Endothelial cell of umbilical vein (primary cell): ENCODE measurements around the gene BASP1. TPM values are rescaled to one million over a fixed set of nuclear protein-coding genes. Genes with fewer than 3 reads are reported as not detected.

Experiments
- BruUV-seq: library from RNA; stranded (reverse); fragments of 400-500 nt; replicated peaks from 2 replicates; lab custom pipeline; 2021; lab: Mats Ljungman, UMichigan
- CTCF ChIA-PET: fragments of 300-600, 350-600 bp; sonication (Branson Sonifier 250); formaldehyde crosslinking; loops from one replicate; lab custom pipeline; 2021; ENCODE audit warnings: antibody characterized with exemption, inconsistent platforms; lab: Charles Lee
- POLR2A ChIA-PET: fragments of 300-600, 350-600 bp; sonication (Branson Sonifier 250); formaldehyde crosslinking; loops from one replicate; lab custom pipeline; 2021; ENCODE audit warnings: antibody characterized with exemption, inconsistent platforms; lab: Charles Lee
- DNase-seq: peaks from one replicate; pipeline ENCODE4 v3.0.0-alpha.2; 2011; ENCODE audit warnings: low read depth, low spot score
- FAIRE-seq: peaks from 2 replicates; lab custom pipeline; 2011; peaks lifted over from hg19 to GRCh38; lab: Jason Lieb, UNC
- H2AFZ ChIP-seq: 2 replicates; pipeline ENCODE4 v1.6.0; 2012; ENCODE audit warnings: low read depth, low read length, control low read depth, inconsistent platforms
- H3K27ac ChIP-seq: 2 replicates; pipeline ENCODE4 v1.5.1; 2011; ENCODE audit warnings: low read depth, mild to moderate bottlenecking, control low read depth, low read length, moderate library complexity; ENCODE audit not compliant: insufficient read depth
- H3K27me3 ChIP-seq, 2 experiments: 2 replicates each; pipeline versions ENCODE4 v1.6.0 to v1.6.1; 2011; ENCODE audit warnings: low read length in 2 of 2, mixed read lengths in 1 of 2; ENCODE audit not compliant: control insufficient read depth in 2 of 2, insufficient read depth in 2 of 2
- H3K36me3 ChIP-seq, 2 experiments: 2 replicates in 1 of 2; 3 replicates in 1 of 2; pipeline ENCODE4 v1.5.1; 2011; ENCODE audit warnings: low read length in 2 of 2, mild to moderate bottlenecking in 1 of 2, moderate library complexity in 1 of 2; ENCODE audit not compliant: control insufficient read depth in 2 of 2, insufficient read depth in 2 of 2; ENCODE audit errors: extremely low read depth in 1 of 2
- H3K4me1 ChIP-seq: 3 replicates; pipeline ENCODE4 v1.5.1; 2011; ENCODE audit warnings: mild to moderate bottlenecking, low read length; ENCODE audit not compliant: control insufficient read depth, insufficient read depth; ENCODE audit errors: extremely low read depth
- H3K4me2 ChIP-seq: 2 replicates; pipeline ENCODE4 v1.6.1; 2011; ENCODE audit warnings: low read length, control low read depth, mixed read lengths; ENCODE audit not compliant: insufficient read depth
- H3K4me3 ChIP-seq, 3 experiments: fragments of 200-600 bp in 1 of 3; sonication (generic), shearing (Covaris generic) in 1 of 3; replicated peaks in 1 of 3; 2 replicates each; pipeline ENCODE4 v1.5.1; 2011 to 2016; ENCODE audit warnings: control low read depth in 3 of 3, low read length in 3 of 3, mild to moderate bottlenecking in 2 of 3, inconsistent platforms in 1 of 3, low read depth in 1 of 3, moderate library complexity in 1 of 3; ENCODE audit not compliant: insufficient read depth in 1 of 3
- H3K79me2 ChIP-seq: 2 replicates; pipeline ENCODE4 v1.6.0; 2012; ENCODE audit warnings: low read length, inconsistent platforms; ENCODE audit not compliant: control insufficient read depth, insufficient read depth
- H3K9ac ChIP-seq: replicated peaks from 2 replicates; pipeline ENCODE3; 2011; ENCODE audit warnings: low read length, control low read depth; ENCODE audit not compliant: insufficient read depth; ENCODE audit errors: extremely low read depth
- H3K9me1 ChIP-seq: replicated peaks from 3 replicates; pipeline ENCODE4 v1.6.0; 2011; ENCODE audit warnings: mild to moderate bottlenecking, low read length; ENCODE audit not compliant: control insufficient read depth, insufficient read depth; ENCODE audit errors: extremely low read depth
- H3K9me3 ChIP-seq: replicated peaks from 2 replicates; pipeline ENCODE4 v1.5.1; 2012; ENCODE audit warnings: low read length, inconsistent platforms; ENCODE audit not compliant: control insufficient read depth, insufficient read depth
- H4K20me1 ChIP-seq: replicated peaks from 2 replicates; pipeline ENCODE3; 2011; ENCODE audit warnings: mild to moderate bottlenecking, low read length; ENCODE audit not compliant: control insufficient read depth, insufficient read depth; ENCODE audit errors: extremely low read depth
- EZH2 ChIP-seq: IDR thresholded peaks from 2 replicates; pipeline ENCODE4 v1.6.1; 2012; ENCODE audit warnings: borderline replicate concordance, low read depth, mild to moderate bottlenecking, moderate library complexity, low read length, inconsistent platforms; ENCODE audit not compliant: severe bottlenecking
- FOS ChIP-seq: IDR thresholded peaks from 2 replicates; pipeline ENCODE4 v1.6.1; 2011; ENCODE audit warnings: mild to moderate bottlenecking, low read length, moderate library complexity, borderline replicate concordance; ENCODE audit not compliant: insufficient read depth
- GATA2 ChIP-seq: IDR thresholded peaks from 2 replicates; pipeline ENCODE4 v1.7.0; 2011; ENCODE audit warnings: low read depth, mild to moderate bottlenecking, moderate library complexity, mixed read lengths, low read length; ENCODE audit not compliant: insufficient read length, insufficient read depth
- JUN ChIP-seq: IDR thresholded peaks from 2 replicates; pipeline ENCODE4 v1.6.1; 2011; ENCODE audit warnings: borderline replicate concordance, low read depth; ENCODE audit not compliant: insufficient read length, insufficient read depth
- MYC ChIP-seq: IDR thresholded peaks from one replicate; pipeline ENCODE4 v1.6.1; 2011; ENCODE audit warnings: mild to moderate bottlenecking, low read depth, low read length
- POLR2A ChIP-seq: IDR thresholded peaks from 2 replicates; pipeline ENCODE4 v1.6.1; 2012; ENCODE audit warnings: low read depth, mild to moderate bottlenecking, control low read depth, low read length
- POLR2AphosphoS5 ChIP-seq: IDR thresholded peaks from 2 replicates; pipeline ENCODE4 v1.6.1; 2012; ENCODE audit warnings: low read depth, mild to moderate bottlenecking, control low read depth, low read length, moderate library complexity; ENCODE audit not compliant: insufficient read depth
- dilution Hi-C: fragments of 300-500 bp; cut with MboI; formaldehyde crosslinking; loops from one replicate; pipeline ENCODE4 v1.15.0; 2019; ENCODE audit warnings: low sequenced_read_pairs; ENCODE audit not compliant: extremely low pct_ligation_motif_present
- intact Hi-C: fragments of 100-400 bp; cut with micrococcal nuclease; formaldehyde crosslinking; loops from one replicate; pipeline ENCODE4 v1.10.0; 2022
- polyA plus RNA-seq, 4 experiments: library from polyadenylated mRNA; depleted of rRNA in 3 of 4; stranded (reverse) in 3 of 4; unstranded in 1 of 4; fragments of >200 nt; gene quantifications; 2 replicates each; pipeline versions ENCODE4 v1.2.1 to v1.2.3, GENCODE V29; 2011 to 2012; ENCODE audit warnings: missing spikeins in 1 of 4
- total RNA-seq: library from RNA; stranded (reverse); gene quantifications from 2 replicates; pipeline ENCODE4 v1.2.3, GENCODE V29; 2021
- TF ChIP-seq, protein P1 (sequence below): IDR thresholded peaks from 2 replicates; pipeline ENCODE4 v1.6.1; 2011; ENCODE audit not compliant: insufficient read depth, insufficient read length
- TF ChIP-seq, protein P2 (sequence below), 2 donors: IDR thresholded peaks; 1 replicate in 1 of 2; 2 replicates in 1 of 2; pipeline ENCODE4 v1.5.1; 2011; ENCODE audit warnings: low read length in 2 of 2, mild to moderate bottlenecking in 2 of 2, moderate library complexity in 2 of 2, control low read depth in 1 of 2, inconsistent platforms in 1 of 2, low read depth in 1 of 2; ENCODE audit not compliant: insufficient read depth in 1 of 2; ENCODE audit errors: extremely low read depth in 1 of 2

BASP1 gene
- total and polyA plus RNA-seq, 2 donors (not counting 3 experiments of a cell fraction or from before 2014, with no cell fraction given) = 69.4 to 79.3 TPM

DNA sequence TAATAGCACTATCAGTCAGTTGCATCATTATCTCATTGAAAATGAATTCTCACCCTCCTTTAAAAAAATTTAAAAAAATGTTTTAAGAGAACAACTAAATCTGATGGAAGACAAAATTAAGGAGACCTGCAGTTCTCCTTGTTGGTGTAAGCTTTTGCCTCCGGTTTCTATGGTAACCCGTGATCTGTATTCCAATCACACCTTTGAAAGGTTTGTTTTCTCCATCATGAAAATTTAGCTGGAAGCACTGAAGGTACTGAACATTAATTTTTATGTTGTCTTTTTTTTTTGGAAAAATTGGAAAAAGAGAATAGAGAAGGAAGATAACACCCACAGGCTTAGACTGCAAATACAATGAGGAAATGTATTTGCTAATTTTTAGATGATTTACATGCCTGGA, 2.5 kb upstream of the BASP1 start:
- ChIA-PET POLR2A (interaction anchor here (0.8 kb wide), 1 partner anchor 1067 kb away, joined by 3 read pairs; no protein-coding TSS in a partner anchor), CTCF (interaction anchor here (1.6 to 6.2 kb wide), 14 partner anchors 11 to 1101 kb away, joined by 5 to 333 read pairs (median 16); no protein-coding TSS in a partner anchor)
- Histone ChIP-seq H3K9ac (no peak overlapping the region), H3K79me2 (peaks cover 24% of the 10 kb centered on the region), H3K27me3 (peaks cover 5 to 17% of the 10 kb centered on the region in 2 experiments), H3K27ac (no peak overlapping the region), H3K4me1 (peaks cover 16% of the 10 kb centered on the region), H3K36me3 (no peaks in the 10 kb centered on the region), H4K20me1 (no peaks in the 10 kb centered on the region), H3K9me1 (no peaks in the 10 kb centered on the region), H3K4me3 (no peak overlapping the region), H3K9me3 (no peaks in the 10 kb centered on the region), H3K4me2 (no peak overlapping the region), H2AFZ (no peak overlapping the region)
- BruUV-seq = no TSS peak
- FAIRE-seq = no peak
- no peak for DNase-seq
- intact Hi-C loops (no loop called here), dilution Hi-C loops (no loop called here)
- TF ChIP-seq MYC = no peak
- TF ChIP-seq EZH2 = no peak

DNA sequence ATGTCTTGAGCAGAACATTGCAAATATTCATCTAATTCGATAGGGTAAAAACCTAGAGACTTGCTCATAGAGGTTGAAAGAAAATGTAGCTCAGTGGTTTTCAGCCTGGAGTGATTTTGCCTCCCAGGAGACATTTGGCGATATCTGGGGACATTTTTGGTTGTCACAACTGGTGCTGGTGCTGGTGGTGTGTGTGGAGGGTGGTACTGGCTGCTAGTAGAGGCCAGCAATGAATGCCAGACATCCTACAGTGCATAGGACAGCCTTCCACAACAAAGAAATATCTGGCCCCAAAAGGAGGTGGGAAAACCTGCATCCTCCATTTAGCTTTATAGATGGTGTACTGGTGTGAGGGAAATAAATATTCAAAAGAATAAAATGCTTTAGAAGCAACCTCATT, 2.1 kb upstream of the BASP1 start:
- H3K36me3 ChIP-seq = no peaks in the 10 kb centered on the region
- TF ChIP-seq FOS (no peak), MYC (no peak), GATA2 (no peak), POLR2AphosphoS5 (no peak), POLR2A (no peak), EZH2 (no peak), JUN (no peak)
- TF ChIP-seq, protein P1, sequence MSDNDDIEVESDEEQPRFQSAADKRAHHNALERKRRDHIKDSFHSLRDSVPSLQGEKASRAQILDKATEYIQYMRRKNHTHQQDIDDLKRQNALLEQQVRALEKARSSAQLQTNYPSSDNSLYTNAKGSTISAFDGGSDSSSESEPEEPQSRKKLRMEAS = no peak
- TF ChIP-seq, protein P2, sequence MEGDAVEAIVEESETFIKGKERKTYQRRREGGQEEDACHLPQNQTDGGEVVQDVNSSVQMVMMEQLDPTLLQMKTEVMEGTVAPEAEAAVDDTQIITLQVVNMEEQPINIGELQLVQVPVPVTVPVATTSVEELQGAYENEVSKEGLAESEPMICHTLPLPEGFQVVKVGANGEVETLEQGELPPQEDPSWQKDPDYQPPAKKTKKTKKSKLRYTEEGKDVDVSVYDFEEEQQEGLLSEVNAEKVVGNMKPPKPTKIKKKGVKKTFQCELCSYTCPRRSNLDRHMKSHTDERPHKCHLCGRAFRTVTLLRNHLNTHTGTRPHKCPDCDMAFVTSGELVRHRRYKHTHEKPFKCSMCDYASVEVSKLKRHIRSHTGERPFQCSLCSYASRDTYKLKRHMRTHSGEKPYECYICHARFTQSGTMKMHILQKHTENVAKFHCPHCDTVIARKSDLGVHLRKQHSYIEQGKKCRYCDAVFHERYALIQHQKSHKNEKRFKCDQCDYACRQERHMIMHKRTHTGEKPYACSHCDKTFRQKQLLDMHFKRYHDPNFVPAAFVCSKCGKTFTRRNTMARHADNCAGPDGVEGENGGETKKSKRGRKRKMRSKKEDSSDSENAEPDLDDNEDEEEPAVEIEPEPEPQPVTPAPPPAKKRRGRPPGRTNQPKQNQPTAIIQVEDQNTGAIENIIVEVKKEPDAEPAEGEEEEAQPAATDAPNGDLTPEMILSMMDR (IDR thresholded peaks at IDR 0.05; ENCODE audit: extremely low read depth in 1 of 2, insufficient read depth in 1 of 2, low read depth in 1 of 2, low read length in 2 of 2) = no peak
- peaks cover 5 to 15% of the 10 kb centered on the region in 2 experiments for H3K27me3 ChIP-seq
- no peak for FAIRE-seq
- H3K79me2 ChIP-seq = peaks cover 29% of the 10 kb centered on the region
- H3K4me2 ChIP-seq = no peak overlapping the region
- no peaks in the 10 kb centered on the region for H4K20me1 ChIP-seq
- dilution Hi-C loops = no loop called here
- H3K4me1 ChIP-seq = peaks cover 19% of the 10 kb centered on the region
- H3K27ac ChIP-seq = no peak overlapping the region
- CTCF ChIA-PET = interaction anchor here (0.6 to 6.2 kb wide), 65 partner anchors 8 to 1484 kb away, joined by 3 to 333 read pairs (median 5); no protein-coding TSS in a partner anchor
- no peak overlapping the region for H2AFZ ChIP-seq
- H3K9ac ChIP-seq = no peak overlapping the region
- no peak overlapping the region for H3K4me3 ChIP-seq
- intact Hi-C loops = no loop called here
- no peaks in the 10 kb centered on the region for H3K9me3 ChIP-seq
- no peaks in the 10 kb centered on the region for H3K9me1 ChIP-seq
- no TSS peak for BruUV-seq
- no peak for DNase-seq
- POLR2A ChIA-PET = interaction anchor here (0.8 kb wide), 1 partner anchor 1066 kb away, joined by 3 read pairs; no protein-coding TSS in a partner anchor
